GM15510 (cell line): Measurements from ENCODE around the gene MCM10.
A peak's percentile ranks its signal among the peaks of the same experiment; 100 is the strongest.

Experiments used
- POLR2A ChIP-seq: IDR thresholded peaks from 3 replicates; pipeline ENCODE4 v1.6.1; 2011; ENCODE audit warnings: borderline replicate concordance; ENCODE audit not compliant: insufficient read length; ENCODE audit errors: extremely low read depth

The MCM10 gene

DNA sequence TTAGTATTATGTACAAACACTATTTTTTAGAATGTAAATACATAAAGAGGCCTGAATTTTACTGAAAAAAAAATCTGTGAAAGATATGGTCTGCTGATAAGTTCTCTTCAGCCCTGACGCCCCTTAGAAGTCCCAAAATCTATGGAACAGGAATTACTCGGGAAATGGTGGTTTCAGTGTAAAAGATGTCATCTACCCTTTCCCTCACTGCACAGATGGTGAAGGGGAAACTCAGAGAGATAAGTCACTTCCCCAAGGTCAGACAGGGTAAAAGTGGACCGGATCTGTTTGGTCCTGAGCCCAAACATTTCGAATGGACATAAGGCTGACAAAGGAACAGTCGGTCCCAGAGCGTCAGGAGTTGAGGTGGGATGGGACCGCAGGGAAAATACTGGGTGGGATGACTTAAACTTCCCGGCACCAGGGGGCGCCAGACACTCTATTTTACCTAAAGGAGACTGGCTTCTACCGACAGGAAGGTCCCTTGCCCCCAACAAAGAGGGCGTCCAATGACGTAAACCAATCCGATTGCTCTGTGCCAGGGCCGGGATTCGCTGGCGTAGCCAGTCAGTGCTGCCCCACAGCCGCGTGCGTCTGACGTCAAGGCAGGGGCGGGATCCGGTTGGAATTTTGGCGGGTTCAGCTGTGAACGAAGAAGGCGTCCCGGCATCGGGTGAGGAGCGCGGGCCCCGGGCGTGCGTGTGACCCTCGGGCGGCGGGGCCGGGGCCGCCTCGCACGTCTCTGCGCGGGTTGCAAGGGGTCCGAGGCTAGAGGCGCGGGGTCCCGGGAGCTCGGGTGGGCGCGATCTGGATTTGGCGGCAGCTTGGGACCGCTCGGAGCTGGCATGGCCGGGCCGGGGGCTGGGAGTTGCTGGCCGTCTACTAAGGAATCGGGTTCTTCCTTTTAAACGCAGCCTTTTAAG lies at the start of gene MCM10:
Gene MCM10 (plus strand): TSS at position 625 of the 923 bp plus-strand sequence. CDS start 2,645 bp downstream, outside the sequence.
- TF ChIP-seq POLR2A: peak; percentile 53

DNA sequence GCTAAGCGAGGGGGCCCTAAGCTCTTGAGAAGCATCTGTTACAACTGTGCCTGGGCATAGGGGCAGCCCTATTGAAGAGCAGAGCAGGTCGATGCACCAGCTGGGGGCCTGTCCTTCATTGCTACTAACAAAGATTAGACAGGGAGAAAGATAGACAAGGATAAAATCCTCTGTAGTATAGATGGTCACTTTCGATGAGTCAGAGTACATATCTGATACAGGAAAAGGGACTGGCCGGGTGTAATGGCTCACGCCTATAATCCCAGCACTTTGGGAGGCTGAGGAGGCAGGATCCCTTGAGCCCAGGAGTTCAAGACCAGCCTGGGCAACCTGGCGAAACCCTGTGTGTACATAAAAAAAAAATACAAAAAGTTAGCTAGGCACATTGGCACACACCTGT lies 47.8 kb upstream of the MCM10 start:
- TF ChIP-seq POLR2A: no peak

- TF ChIP-seq POLR2A: no peak
Observed at GRCh38 chr10:13115832-13116803, 45.2 kb upstream of the MCM10 start.

DNA sequence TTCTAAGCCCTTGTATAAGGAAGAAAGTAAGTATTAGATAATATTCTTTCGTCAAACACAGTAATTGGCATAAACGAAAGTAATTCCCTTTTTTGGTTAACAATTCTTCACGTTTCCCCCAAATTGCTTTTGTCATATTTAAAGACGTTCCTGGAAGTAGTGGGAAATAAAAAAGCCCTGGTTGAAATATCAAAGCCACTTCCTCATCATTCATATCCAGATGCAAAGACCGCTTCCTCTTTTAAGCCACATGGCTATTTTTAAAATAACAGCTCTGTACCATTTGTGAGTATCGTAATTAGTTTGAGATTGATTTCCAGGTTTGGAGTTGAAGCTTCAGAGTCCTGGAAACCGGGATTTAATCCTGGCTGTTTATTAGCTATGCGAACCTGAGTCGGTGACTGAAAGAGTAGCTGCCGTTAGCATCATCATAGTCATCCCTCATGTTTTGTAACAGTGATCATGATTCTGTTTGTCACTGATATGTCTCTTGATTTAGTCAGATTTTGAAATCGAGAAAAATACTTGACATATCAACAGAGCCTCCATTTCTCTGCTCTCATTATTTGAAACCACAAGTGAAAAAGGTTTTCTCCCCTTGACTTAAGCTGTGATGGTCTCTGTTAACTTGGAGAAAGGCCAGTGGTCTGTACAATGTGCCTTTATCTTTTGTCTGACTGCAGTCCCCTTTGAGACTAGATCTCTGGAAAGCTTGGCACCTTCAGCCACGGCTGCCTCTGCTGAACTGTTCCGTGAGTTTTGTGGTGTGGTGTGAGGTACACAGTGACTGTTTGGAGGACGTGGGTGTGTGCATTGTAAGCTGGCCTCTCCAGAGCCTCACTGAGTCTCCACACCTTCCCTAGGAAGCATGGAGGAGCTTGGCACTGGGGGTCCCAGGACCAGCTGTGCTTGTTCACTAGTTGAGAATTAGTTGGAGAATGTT lies 43.2 kb upstream of the MCM10 start:
- TF ChIP-seq POLR2A: no peak

- no peak for TF ChIP-seq POLR2A
Observed at GRCh38 chr10:13118784-13119410, 42.5 kb upstream of the MCM10 start.

DNA sequence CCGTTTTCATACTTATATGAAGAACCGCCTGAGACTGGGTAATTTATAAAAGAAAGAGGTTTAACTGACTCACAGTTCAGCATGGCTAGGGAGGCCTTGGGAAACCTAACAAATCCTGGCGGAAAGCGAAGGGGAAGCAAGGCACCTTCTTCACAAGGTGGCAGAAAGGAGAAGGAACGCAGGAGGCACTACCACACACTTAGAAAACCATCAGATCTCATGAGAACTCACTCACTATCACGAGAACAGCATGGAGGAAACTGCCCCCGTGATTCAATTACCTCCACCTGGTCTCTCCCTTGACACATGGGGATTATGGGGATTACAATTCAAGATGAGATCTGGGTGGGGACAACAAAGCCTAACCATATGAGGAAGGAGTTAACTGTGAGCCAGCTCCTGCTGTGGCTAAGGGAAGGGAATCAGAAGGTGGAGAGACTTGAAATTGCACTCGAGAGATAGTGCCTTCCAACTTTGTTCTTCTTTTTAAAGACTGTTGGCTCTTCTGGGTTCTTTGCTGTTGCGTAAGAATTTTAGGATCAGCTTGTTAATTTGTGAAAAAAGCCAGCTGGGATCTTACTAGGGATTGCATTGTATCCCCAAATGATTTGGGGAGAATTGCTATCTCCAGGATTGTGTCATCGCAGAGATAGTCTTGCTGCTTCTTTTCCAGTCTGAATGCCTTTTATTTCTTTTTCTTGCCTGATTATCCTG lies 40.4 kb upstream of the MCM10 start:
- TF ChIP-seq POLR2A: no peak

DNA sequence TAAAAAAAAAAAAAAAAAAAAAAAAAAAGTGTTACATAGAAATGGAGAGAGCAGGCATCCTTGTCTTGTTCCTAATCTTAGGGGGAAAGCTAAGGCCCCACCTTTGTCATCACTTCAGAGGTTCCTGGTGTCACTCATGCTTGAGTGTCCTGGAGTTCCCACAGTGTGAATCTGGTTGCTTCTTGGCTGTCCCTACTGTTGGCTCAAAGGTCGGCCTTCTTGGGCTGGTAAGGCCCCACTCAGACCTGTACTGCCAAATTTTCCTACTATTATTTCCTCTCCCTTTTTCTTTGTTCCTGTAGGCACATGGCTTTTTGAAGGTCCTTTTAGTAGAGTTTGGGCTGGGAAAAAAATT lies 39.9 kb upstream of the MCM10 start:
- no peak for TF ChIP-seq POLR2A

DNA sequence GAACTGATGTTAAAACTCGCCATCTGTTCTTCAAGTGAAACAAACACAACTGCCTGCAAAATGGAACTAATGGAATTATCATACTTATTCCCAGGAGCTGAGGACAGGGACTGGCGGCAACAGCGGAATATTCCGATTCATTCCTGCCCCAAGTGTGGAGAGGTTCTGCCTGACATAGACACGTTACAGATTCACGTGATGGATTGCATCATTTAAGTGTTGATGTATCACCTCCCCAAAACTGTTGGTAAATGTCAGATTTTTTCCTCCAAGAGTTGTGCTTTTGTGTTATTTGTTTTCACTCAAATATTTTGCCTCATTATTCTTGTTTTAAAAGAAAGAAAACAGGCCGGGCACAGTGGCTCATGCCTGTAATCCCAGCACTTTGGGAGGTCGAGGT lies 24.7 kb upstream of the MCM10 start:
- no peak for TF ChIP-seq POLR2A

- no peak for TF ChIP-seq POLR2A
Observed at GRCh38 chr10:13139150-13139549, 22.2 kb upstream of the MCM10 start.

- TF ChIP-seq POLR2A: no peak
Observed at GRCh38 chr10:13139676-13140075, 21.7 kb upstream of the MCM10 start.

DNA sequence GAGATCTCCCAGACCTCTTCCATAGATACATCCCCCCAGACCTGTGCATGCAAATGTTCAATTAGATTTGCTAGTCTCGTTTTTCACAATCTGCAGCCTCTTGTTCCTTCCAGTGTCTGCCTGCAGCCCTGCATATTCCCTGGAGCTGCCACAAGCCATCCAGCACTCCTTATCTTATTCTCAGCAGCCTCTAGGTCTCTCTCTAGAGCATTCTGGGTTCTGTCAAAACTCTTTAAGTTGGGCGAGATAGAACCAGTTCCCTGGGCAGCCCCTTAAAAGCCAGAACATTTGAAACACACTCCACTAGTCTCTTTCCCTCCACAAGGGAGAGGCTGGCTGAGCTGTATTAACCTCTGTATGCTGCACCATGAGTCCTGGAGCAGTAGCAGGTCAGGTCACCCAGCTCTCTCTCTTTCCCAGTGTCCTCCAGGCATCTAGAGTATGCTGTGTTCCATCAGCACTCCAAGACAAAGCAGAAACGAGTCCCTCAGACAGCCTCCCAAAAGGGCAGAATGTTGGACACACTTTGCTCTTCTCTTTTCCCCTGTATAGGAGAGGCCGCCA lies 20.6 kb upstream of the MCM10 start:
- TF ChIP-seq POLR2A: no peak

DNA sequence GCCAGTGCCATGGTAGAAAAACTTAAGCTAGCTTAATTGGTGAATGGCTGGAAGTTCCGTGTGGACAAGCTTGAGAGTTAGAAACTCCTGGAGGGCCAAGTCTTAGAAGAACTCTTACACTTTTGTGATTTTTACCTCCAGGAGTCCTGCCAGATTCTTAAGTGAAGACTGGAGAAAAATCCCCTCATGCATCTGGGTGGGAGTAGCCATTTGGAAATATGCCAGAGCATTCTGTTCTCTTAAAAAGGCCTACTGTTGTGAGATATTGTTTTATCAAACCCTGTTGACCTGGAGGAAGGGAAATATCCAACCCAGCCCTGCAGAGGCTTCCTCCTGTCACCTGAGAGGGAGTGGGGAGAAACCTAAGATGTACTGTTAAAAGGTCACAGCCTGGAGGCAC lies 17.6 kb upstream of the MCM10 start:
- TF ChIP-seq POLR2A: no peak

DNA sequence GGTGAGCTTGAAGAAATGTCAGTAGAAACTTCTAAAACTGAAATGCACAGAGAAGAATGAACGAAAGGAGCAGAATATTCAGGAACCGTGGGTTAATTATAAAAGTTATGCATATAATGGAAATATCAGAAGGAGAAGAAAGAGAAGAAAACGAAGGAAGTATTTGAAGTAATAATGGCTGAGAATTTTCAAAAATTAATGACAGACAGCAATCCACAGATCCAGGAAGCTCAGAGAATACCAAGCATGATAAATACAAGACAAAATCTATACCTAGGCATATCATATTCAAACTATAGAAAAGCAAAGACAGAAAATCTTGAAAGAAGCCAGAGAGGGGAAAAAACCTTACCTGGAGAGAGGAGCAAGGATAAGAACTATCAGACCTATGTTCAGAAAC lies 16.5 kb upstream of the MCM10 start:
- no peak for TF ChIP-seq POLR2A

- TF ChIP-seq POLR2A: no peak
Observed at GRCh38 chr10:13146379-13146778, 15.0 kb upstream of the MCM10 start.

GRCh38 chr10:13147161-13147560 lies 14.2 kb upstream of the MCM10 start:
- no peak for TF ChIP-seq POLR2A
